Cardiac muscle cell (in vitro differentiated cells and primary cell): Measurements from ENCODE around the gene BORCS5. TPM values are rescaled to one million over a fixed set of nuclear protein-coding genes. Genes with fewer than 3 reads are reported as not detected.
A peak's percentile ranks its signal among the peaks of the same experiment; 100 is the strongest.

Experiments used
- DNase-seq, 2 donors: peaks; one replicate each; pipeline versions ENCODE4 v3.0.0 to v3.0.0-alpha.2; 2010 to 2017; ENCODE audit warnings: low read depth in 1 of 2, low spot score in 1 of 2
- H3K27ac ChIP-seq: fragments of 200-600 bp; sonication (generic); 2 replicates; pipeline ENCODE4 v1.5.1; 2016
- H3K27me3 ChIP-seq: fragments of 200-600 bp; sonication (generic); 2 replicates; pipeline ENCODE4 v1.6.0; 2016; ENCODE audit warnings: control low read depth
- H3K36me3 ChIP-seq: fragments of 200-600 bp; sonication (generic); 2 replicates; pipeline ENCODE4 v1.5.1; 2016; ENCODE audit warnings: control low read depth
- H3K4me1 ChIP-seq: fragments of 200-600 bp; sonication (generic); 2 replicates; pipeline ENCODE4 v1.8.1; 2017; ENCODE audit warnings: low read depth, mild to moderate bottlenecking, mixed run types
- H3K4me3 ChIP-seq: fragments of 200-600 bp; sonication (generic); 2 replicates; pipeline ENCODE4 v1.5.1; 2016; ENCODE audit warnings: mild to moderate bottlenecking
- H3K9me3 ChIP-seq: fragments of 200-600 bp; sonication (generic); 2 replicates; pipeline ENCODE4 v1.5.1; 2017; ENCODE audit warnings: low read depth, mild to moderate bottlenecking, control low read depth
- CTCF ChIP-seq: IDR thresholded peaks from 2 replicates; pipeline ENCODE4 v1.5.1; 2012; ENCODE audit warnings: low read depth, mild to moderate bottlenecking, low read length
- polyA plus RNA-seq: library from polyadenylated mRNA; unstranded; fragments of >200 nt; fragmentation: Nextera tagmentation; extraction: Ambion mirVana; gene quantifications from 2 replicates; pipeline ENCODE4 v1.2.1, GENCODE V29; 2016
- total RNA-seq: library from RNA; depleted of rRNA; stranded (reverse); fragments of >200 nt; gene quantifications from 2 replicates; pipeline ENCODE4 v1.2.3, GENCODE V29; 2016

Gene BORCS5
- total and polyA plus RNA-seq, 2 experiments from 2014 or later = 9.2 to 17.3 TPM

GRCh38 chr12:12334367-12335040 lies 22.4 kb upstream of the BORCS5 start:
- Histone ChIP-seq H3K27me3 (no peaks in the 10 kb centered on the region), H3K9me3 (no peaks in the 10 kb centered on the region), H3K36me3 (no peaks in the 10 kb centered on the region), H3K27ac (no peak overlapping the region), H3K4me1 (no peaks in the 10 kb centered on the region), H3K4me3 (no peak overlapping the region)
- TF ChIP-seq CTCF = peak; percentile 75
- peak; percentile 63 to 68 for DNase-seq

DNA sequence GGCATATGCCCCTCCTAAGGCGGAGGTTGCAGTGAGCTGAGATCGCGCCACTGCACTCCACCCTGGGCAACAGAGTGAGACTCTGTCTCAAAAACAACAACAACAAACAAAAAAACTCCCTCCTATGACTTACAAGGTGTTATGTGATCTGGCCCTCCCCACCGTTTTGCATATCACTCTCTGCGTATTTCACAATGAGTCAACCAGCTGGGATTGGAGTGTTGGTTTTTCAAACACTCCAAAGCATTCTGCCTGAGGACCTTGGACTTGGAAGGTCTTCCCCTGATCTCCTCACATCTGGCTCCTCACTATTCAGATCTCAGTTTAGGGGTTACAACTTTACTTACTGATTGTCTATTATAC lies 20.8 kb upstream of the BORCS5 start:
- H3K4me3 ChIP-seq = no peak overlapping the region
- H3K36me3 ChIP-seq = no peaks in the 10 kb centered on the region
- H3K4me1 ChIP-seq = no peaks in the 10 kb centered on the region
- H3K27ac ChIP-seq = no peak overlapping the region
- peak in 1 of 2 donors; percentile 52 for DNase-seq
- no peaks in the 10 kb centered on the region for H3K27me3 ChIP-seq
- no peak for TF ChIP-seq CTCF
- H3K9me3 ChIP-seq = no peaks in the 10 kb centered on the region

DNA sequence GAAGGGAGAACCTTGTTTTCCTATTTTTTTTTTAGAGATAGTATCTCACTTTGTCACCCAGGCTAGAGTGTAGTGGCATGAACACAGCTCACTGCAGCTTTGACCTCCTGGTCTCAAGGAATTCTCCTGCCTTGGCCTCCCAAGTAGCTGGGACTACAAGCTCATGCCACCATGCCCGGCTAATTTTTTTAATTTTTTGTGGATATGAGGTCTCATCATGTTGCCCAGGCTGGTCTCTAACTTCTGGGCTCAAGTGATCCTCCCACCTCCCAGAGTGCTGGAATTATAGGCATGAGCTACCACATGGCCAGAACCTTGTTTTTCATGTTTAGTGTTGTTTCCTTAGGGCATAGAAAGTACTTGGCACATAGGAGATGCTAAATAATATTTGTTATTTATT lies 20.4 kb upstream of the BORCS5 start:
- no peaks in the 10 kb centered on the region for H3K9me3 ChIP-seq
- no peaks in the 10 kb centered on the region for H3K36me3 ChIP-seq
- H3K27me3 ChIP-seq = no peaks in the 10 kb centered on the region
- TF ChIP-seq CTCF = no peak
- H3K27ac ChIP-seq = no peak overlapping the region
- DNase-seq = no peak
- no peaks in the 10 kb centered on the region for H3K4me1 ChIP-seq
- no peak overlapping the region for H3K4me3 ChIP-seq

- Histone ChIP-seq H3K36me3 (no peaks in the 10 kb centered on the region), H3K27me3 (no peaks in the 10 kb centered on the region), H3K9me3 (no peaks in the 10 kb centered on the region), H3K27ac (no peak overlapping the region), H3K4me3 (no peak overlapping the region), H3K4me1 (no peaks in the 10 kb centered on the region)
- TF ChIP-seq CTCF = no peak
- DNase-seq = peak in 1 of 2 donors; percentile 62
These were observed 18.2 kb upstream of the BORCS5 start for GRCh38 chr12:12338527-12339168.

GRCh38 chr12:12349711-12350665 lies 6.9 kb upstream of the BORCS5 start, which contains the start of gene MANSC1:
MANSC1 (minus strand) TSS chr12:12350242; CDS start chr12:12343314, 6,928 bp downstream.
- no peaks in the 10 kb centered on the region for H3K36me3 ChIP-seq
- no peaks in the 10 kb centered on the region for H3K9me3 ChIP-seq
- no peak within 1 kb of the TSS for H3K27ac ChIP-seq
- peak; percentile 45 for TF ChIP-seq CTCF
- peak; percentile 43 to 66 for DNase-seq
- H3K4me3 ChIP-seq = peak within 1 kb of the TSS; percentile 51
- peaks cover 17% of the 10 kb centered on the region for H3K27me3 ChIP-seq
- no peaks in the 10 kb centered on the region for H3K4me1 ChIP-seq
